Tibial artery (tissue), 4 donors: ENCODE data around the gene CFAP92.

Source experiments
- DNase-seq, 2 donors: peaks; one replicate each; pipeline ENCODE4 v3.0.0-alpha.2; 2019
- H3K27ac ChIP-seq, 2 donors: fragments of 200-600 bp; sonication (generic) in 1 of 2; 1 replicate in 1 of 2; 2 replicates in 1 of 2; pipeline ENCODE4 v1.5.1; 2018 to 2019; ENCODE audit warnings: mild to moderate bottlenecking in 1 of 2
- H3K27me3 ChIP-seq, 2 donors: fragments of 200-600 bp; sonication (generic) in 1 of 2; one replicate each; pipeline versions ENCODE4 v1.5.1 to v1.6.0; 2016 to 2019
- H3K36me3 ChIP-seq, 3 donors: fragments of 200-600 bp; sonication (generic) in 2 of 3; one replicate each; pipeline ENCODE4 v1.5.1; 2016 to 2019; ENCODE audit warnings: mild to moderate bottlenecking in 2 of 3
- H3K4me1 ChIP-seq, 4 donors: fragments of 200-600 bp; sonication (generic) in 2 of 4; 1 replicate in 3 of 4; 2 replicates in 1 of 4; pipeline ENCODE4 v1.5.1; 2016 to 2019
- H3K4me3 ChIP-seq, 2 donors: fragments of 200-600 bp; sonication (generic) in 1 of 2; 1 replicate in 1 of 2; 2 replicates in 1 of 2; pipeline ENCODE4 v1.5.1; 2018 to 2019; ENCODE audit warnings: mild to moderate bottlenecking in 2 of 2
- H3K9me3 ChIP-seq, 3 donors: fragments of 200-600 bp; sonication (generic) in 1 of 3; one replicate each; pipeline ENCODE4 v1.5.1; 2016 to 2019
- intact Hi-C: fragments of 100-400 bp; cut with DNase I; formaldehyde crosslinking; loops from one replicate; pipeline ENCODE4 v1.15.0; 2023; ENCODE audit warnings: low total_unique reads
- TF ChIP-seq, protein P1 (sequence below), 2 experiments: fragments of 200-600 bp in 1 of 2; fragments of 450-650 bp in 1 of 2; IDR thresholded peaks; one replicate each; pipeline ENCODE4 v1.5.1; 2017 to 2019; ENCODE audit warnings: antibody characterized with exemption in 2 of 2, mild to moderate bottlenecking in 1 of 2, moderate library complexity in 1 of 2

Gene CFAP92

DNA sequence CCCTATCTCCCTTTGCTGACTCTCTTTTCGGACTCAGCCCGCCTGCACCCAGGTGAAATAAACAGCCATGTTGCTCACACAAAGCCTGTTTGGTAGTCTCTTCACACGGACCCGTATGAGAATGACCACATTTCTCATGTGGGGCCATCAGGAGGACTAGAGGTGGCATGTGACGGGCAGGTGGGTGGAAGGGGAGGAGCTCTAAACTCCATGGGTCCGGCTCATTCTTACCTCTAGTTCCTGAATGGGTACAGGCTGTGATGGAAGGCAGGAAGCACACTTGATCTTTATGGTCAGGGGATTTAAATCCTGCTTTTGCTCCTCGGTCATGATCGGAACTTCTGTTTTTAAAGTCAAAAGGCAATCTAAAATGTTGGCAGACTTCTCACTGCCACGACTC is 28.6 kb downstream of the CFAP92 start:
- H3K27ac ChIP-seq: no peak overlapping the region
- H3K4me3 ChIP-seq: no peak overlapping the region
- intact Hi-C loops: loop anchor here (5.0 kb wide), 1 partner anchor 282 kb away; the partner anchor contains the start of gene COPG1
- H3K4me1 ChIP-seq: no peaks in the 10 kb centered on the region
- H3K27me3 ChIP-seq: no peaks in the 10 kb centered on the region
- DNase-seq: no peak
- no peaks in the 10 kb centered on the region for H3K36me3 ChIP-seq
- no peaks in the 10 kb centered on the region for H3K9me3 ChIP-seq
- TF ChIP-seq, protein P1, sequence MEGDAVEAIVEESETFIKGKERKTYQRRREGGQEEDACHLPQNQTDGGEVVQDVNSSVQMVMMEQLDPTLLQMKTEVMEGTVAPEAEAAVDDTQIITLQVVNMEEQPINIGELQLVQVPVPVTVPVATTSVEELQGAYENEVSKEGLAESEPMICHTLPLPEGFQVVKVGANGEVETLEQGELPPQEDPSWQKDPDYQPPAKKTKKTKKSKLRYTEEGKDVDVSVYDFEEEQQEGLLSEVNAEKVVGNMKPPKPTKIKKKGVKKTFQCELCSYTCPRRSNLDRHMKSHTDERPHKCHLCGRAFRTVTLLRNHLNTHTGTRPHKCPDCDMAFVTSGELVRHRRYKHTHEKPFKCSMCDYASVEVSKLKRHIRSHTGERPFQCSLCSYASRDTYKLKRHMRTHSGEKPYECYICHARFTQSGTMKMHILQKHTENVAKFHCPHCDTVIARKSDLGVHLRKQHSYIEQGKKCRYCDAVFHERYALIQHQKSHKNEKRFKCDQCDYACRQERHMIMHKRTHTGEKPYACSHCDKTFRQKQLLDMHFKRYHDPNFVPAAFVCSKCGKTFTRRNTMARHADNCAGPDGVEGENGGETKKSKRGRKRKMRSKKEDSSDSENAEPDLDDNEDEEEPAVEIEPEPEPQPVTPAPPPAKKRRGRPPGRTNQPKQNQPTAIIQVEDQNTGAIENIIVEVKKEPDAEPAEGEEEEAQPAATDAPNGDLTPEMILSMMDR (IDR thresholded peaks at IDR 0.05): no peak

DNA sequence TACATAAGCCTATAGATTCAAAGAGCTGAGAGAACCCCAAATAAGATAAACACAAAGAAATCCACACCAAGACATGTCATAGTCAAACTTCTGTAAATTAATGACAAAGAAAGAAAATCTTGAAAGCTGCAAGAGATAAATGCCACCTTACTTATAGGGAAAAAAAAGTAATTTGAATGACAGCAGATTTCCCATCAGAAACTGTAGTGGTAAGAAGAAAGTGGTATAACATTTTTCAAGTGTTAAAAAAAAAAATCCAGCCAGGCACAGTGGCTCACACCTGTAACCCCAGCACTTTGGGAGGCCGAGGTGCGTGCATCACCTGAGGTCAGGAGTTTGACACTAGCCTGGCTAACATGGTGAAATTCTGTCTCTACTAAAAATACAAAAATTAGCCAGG is 37.4 kb downstream of the CFAP92 start:
- no peak for DNase-seq
- intact Hi-C loops: no loop called here

DNA sequence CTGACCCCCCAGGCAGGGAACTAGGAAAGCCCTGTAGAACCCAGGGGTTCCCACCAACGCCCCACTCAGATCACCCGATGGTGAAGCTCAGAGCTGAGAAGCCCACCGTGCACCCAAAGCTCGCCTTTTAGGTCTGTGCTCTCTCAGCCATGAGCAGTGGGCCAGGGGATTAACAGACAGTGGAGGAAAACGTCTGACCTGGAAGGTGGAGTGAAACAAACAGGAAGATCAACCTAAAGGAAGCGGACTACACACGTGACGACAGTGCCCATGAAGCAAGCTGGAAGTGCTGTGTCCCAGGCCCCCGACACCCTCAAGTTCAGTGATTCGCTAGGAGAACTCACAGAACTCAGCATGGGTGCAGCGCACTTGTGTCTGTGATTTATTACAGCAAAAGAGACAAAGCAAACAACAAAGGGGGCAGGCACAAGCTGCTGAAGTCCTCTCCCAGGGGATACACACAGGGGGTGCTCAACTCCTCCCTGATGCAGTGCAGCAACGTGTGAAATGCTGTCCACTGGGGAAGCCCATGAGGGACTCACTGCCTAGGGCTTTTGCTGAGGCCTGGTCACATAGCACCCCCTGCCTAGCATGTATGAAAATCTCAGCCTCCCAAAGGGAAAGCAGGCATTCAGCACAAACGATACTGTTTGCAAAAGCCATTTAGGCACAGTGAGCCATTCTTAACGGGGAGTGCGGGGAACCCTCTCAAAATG is 43.5 kb downstream of the CFAP92 start:
- TF ChIP-seq, protein P1 (IDR thresholded peaks at IDR 0.05): no peak
- Histone ChIP-seq H3K4me3 (no peak overlapping the region), H3K4me1 (no peaks in the 10 kb centered on the region), H3K9me3 (no peaks in the 10 kb centered on the region), H3K36me3 (no peaks in the 10 kb centered on the region), H3K27me3 (peaks cover 0 to 1% of the 10 kb centered on the region in 2 donors), H3K27ac (no peak overlapping the region)
- DNase-seq: no peak
- intact Hi-C loops: no loop called here

More for the DNA sequence above, 37.4 kb downstream of the CFAP92 start:
- Histone ChIP-seq H3K27me3 (no peaks in the 10 kb centered on the region), H3K4me3 (no peak overlapping the region), H3K4me1 (no peaks in the 10 kb centered on the region), H3K9me3 (no peaks in the 10 kb centered on the region), H3K36me3 (no peaks in the 10 kb centered on the region), H3K27ac (no peak overlapping the region)
- TF ChIP-seq, protein P1 (IDR thresholded peaks at IDR 0.05): no peak

DNA sequence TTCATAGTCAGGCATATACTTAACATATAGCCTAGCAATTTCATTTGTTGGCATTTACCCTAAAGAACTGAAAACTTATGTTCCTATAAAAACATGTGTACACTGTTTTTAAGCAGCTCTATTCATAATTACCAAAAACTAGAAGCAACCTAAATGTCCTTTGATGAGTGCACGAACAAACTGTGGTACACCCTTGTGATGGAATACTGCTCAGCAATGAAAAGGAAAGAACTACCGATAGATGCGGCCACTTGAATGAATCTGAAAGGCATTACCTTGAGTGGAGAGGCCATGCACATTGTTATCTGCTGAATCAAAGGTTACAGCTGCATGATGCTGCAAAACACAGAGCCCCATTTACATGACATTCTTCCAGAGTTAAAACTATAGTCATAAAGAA is 44.7 kb downstream of the CFAP92 start:
- Histone ChIP-seq H3K9me3 (no peaks in the 10 kb centered on the region), H3K4me1 (no peaks in the 10 kb centered on the region), H3K27me3 (peaks cover 0 to 7% of the 10 kb centered on the region in 2 donors), H3K27ac (no peak overlapping the region), H3K36me3 (no peaks in the 10 kb centered on the region), H3K4me3 (no peak overlapping the region)
- intact Hi-C loops: no loop called here
- TF ChIP-seq, protein P1 (IDR thresholded peaks at IDR 0.05): no peak
- no peak for DNase-seq

DNA sequence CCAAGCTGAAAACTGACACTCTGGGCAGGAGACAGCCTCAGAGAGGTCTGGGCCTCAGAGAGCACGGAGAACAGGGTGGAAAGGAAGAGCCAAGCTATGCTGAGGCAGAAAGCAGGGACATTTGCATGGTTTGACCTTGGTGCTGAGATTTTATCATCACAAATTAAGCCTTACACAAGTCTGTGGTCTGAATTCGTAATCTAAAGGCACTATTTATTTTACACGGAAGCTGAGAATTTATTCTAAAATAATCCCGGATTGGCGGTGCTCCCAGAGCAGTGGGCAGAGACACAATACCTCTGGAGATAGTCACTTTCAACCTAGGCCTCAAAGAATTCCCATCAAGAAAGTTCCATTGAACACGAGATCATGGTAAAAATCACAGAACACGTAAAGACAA is 47.5 kb downstream of the CFAP92 start:
- intact Hi-C loops: no loop called here
- TF ChIP-seq, protein P1 (IDR thresholded peaks at IDR 0.05): no peak
- H3K27ac ChIP-seq: no peak overlapping the region
- no peak for DNase-seq
- no peak overlapping the region for H3K4me3 ChIP-seq
- peaks cover 0 to 17% of the 10 kb centered on the region in 2 donors for H3K27me3 ChIP-seq
- H3K4me1 ChIP-seq: no peaks in the 10 kb centered on the region
- H3K36me3 ChIP-seq: no peaks in the 10 kb centered on the region
- H3K9me3 ChIP-seq: no peaks in the 10 kb centered on the region

DNA sequence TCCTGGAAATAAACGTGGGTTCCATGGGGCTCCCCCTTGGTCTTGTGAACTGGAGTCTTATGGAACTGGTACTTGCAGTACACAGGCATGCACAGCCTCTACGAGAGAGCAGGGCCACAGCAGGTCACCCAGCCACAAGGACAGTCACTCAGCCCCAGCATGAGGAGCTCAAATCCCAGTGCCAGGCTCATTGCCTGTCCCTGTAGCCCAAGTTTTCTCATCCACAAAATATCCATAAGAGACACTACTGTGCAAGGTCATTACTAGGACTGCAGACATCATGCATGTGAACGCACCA is 48.0 kb downstream of the CFAP92 start:
- Histone ChIP-seq H3K4me1 (no peaks in the 10 kb centered on the region), H3K4me3 (no peak overlapping the region), H3K9me3 (no peaks in the 10 kb centered on the region), H3K36me3 (no peaks in the 10 kb centered on the region), H3K27ac (no peak overlapping the region), H3K27me3 (peaks cover 0 to 17% of the 10 kb centered on the region in 2 donors)
- intact Hi-C loops: no loop called here
- TF ChIP-seq, protein P1 (IDR thresholded peaks at IDR 0.05): no peak
- no peak for DNase-seq
